PFSK-1 (cell line): ENCODE measurements around the gene ASTE1. TPM values are rescaled to one million over a fixed set of nuclear protein-coding genes. Genes with fewer than 3 reads are reported as not detected.
A peak's percentile ranks its signal among the peaks of the same experiment; 100 is the strongest.

Experiments
- FOXP2 ChIP-seq: optimal IDR thresholded peaks from 2 replicates; pipeline ENCODE3; 2011; ENCODE audit warnings: borderline replicate concordance, control low read depth, inconsistent platforms; ENCODE audit not compliant: insufficient read depth; ENCODE audit errors: extremely low read length, extremely low read depth
- POLR2AphosphoS5 ChIP-seq: IDR thresholded peaks from 2 replicates; pipeline ENCODE4 v1.6.1; 2012; ENCODE audit warnings: low read depth, mild to moderate bottlenecking, control low read depth, low read length, moderate library complexity
- SIN3A ChIP-seq: IDR thresholded peaks from 2 replicates; pipeline ENCODE4 v1.6.1; 2012; ENCODE audit warnings: mild to moderate bottlenecking, low read length, moderate library complexity, borderline replicate concordance; ENCODE audit not compliant: insufficient read depth
- TAF1 ChIP-seq: IDR thresholded peaks from 2 replicates; pipeline ENCODE4 v1.6.1; 2012; ENCODE audit warnings: low read length, control low read depth, borderline replicate concordance; ENCODE audit not compliant: insufficient read depth
- polyA plus RNA-seq: library from polyadenylated mRNA; unstranded; fragments of >200 nt; gene quantifications from one replicate; pipeline ENCODE4 v1.2.1, GENCODE V29; 2012; ENCODE audit warnings: low read depth, missing spikeins; ENCODE audit not compliant: insufficient read length
- TF ChIP-seq, protein P1 (sequence below), 2 experiments: IDR thresholded peaks; 2 replicates each; pipeline versions ENCODE4 v1.6.1 to v1.8.0; 2011 to 2012; ENCODE audit warnings: low read depth in 2 of 2, low read length in 2 of 2, control low read depth in 1 of 2, inconsistent platforms in 1 of 2, mild to moderate bottlenecking in 1 of 2, moderate library complexity in 1 of 2; ENCODE audit not compliant: insufficient read depth in 1 of 2

ASTE1 gene, protein sequence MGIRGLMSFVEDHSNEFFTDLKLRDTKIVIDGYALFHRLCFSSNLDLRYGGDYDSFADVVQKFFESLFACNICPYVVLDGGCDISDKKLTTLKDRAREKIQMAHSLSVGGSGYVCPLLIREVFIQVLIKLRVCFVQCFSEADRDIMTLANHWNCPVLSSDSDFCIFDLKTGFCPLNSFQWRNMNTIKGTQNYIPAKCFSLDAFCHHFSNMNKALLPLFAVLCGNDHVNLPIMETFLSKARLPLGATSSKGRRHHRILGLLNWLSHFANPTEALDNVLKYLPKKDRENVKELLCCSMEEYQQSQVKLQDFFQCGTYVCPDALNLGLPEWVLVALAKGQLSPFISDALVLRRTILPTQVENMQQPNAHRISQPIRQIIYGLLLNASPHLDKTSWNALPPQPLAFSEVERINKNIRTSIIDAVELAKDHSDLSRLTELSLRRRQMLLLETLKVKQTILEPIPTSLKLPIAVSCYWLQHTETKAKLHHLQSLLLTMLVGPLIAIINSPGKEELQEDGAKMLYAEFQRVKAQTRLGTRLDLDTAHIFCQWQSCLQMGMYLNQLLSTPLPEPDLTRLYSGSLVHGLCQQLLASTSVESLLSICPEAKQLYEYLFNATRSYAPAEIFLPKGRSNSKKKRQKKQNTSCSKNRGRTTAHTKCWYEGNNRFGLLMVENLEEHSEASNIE
- polyA plus RNA-seq: 3.0 TPM

DNA sequence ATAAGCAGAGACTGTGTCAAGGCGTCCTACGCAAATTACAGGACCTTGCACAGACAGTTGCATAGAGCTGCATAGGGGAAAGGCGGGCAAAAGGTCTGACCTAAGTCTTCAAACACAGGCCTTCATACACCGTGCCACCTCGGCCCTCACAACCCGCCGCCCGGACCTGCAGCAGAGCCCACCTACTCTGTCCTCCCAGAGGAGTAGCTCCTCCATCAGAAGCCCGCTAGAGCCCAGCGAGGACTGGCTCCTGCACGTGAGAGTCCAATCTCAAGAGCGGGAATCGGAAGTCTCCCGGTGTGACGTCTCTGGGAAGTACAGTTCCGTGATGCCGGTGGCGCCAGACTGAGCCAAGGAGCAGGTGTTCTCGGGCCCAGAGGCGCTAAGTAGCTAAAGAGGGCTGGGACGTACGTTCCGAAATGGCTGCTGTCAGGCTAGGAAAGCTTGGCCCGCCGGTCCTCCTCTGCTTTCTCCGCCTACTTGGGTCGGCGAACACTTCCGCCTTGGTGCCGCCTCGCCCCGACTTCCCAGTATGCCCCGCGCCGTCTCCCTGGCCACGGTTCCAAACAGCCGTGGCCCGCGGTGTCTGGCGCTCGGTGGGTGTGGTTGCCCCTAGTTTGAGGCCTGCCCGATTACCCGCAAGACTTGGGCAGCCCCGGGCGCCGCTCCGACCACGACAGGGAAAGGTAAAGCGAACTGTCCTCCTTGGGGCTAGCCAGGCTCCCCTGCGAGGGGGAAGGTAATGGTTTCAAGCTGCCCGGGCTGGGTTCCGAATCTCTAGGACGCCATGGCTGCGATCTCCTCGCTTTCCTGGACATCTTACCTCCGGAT, at the start of gene ASTE1, which contains the start of gene NEK11:
Gene ASTE1, minus strand, starts transcription at position 505 of the 831 bp plus-strand sequence. CDS start 1,519 bp downstream, outside the sequence.
Gene NEK11, plus strand, starts transcription at position 557 of the 831 bp plus-strand sequence. CDS start 2,832 bp downstream, outside the sequence.
- TF ChIP-seq, protein P1, sequence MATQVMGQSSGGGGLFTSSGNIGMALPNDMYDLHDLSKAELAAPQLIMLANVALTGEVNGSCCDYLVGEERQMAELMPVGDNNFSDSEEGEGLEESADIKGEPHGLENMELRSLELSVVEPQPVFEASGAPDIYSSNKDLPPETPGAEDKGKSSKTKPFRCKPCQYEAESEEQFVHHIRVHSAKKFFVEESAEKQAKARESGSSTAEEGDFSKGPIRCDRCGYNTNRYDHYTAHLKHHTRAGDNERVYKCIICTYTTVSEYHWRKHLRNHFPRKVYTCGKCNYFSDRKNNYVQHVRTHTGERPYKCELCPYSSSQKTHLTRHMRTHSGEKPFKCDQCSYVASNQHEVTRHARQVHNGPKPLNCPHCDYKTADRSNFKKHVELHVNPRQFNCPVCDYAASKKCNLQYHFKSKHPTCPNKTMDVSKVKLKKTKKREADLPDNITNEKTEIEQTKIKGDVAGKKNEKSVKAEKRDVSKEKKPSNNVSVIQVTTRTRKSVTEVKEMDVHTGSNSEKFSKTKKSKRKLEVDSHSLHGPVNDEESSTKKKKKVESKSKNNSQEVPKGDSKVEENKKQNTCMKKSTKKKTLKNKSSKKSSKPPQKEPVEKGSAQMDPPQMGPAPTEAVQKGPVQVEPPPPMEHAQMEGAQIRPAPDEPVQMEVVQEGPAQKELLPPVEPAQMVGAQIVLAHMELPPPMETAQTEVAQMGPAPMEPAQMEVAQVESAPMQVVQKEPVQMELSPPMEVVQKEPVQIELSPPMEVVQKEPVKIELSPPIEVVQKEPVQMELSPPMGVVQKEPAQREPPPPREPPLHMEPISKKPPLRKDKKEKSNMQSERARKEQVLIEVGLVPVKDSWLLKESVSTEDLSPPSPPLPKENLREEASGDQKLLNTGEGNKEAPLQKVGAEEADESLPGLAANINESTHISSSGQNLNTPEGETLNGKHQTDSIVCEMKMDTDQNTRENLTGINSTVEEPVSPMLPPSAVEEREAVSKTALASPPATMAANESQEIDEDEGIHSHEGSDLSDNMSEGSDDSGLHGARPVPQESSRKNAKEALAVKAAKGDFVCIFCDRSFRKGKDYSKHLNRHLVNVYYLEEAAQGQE (IDR thresholded peaks at IDR 0.05; ENCODE audit: insufficient read depth in 1 of 2, low read depth in 2 of 2, low read length in 2 of 2): no peak
- TF ChIP-seq TAF1 (no peak), POLR2AphosphoS5 (no peak), FOXP2 (peak; percentile 43), SIN3A (peak; percentile 93; the same call in 1 of the 2 replicates)

DNA sequence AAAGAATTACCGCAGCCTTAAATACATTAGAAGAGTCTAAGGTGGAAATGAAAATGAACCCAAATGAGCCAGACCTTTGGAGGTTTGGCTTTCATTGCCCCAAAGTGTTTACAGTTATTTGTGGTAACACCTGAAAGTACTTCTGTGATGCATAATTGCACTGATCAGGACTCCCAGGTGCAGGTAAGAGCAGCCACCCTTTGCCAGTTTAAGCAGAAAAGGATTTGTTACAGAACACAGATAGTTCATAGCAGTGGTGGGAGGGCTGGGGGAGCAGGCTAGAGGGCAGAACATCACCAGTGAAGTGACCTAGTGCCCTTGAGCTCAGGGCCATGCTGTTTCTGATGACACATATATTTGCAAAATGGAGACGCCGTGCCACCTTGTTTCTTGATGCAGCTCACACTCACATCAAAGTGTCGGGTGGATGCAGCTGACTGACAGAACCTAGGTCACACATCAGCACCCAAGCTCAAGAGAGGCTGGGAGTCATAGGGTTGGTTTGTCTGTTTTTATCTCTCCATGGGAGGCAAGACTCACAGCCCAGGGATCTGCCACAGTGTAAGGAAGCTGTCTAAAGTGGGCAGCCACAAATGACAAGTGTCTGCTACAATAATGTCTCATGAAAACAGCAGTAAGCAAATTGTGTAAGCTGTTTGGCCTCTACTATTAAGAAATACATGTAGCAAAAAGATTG, 49.2 kb upstream of the ASTE1 start:
- TF ChIP-seq TAF1: no peak
- no peak for TF ChIP-seq SIN3A
- TF ChIP-seq, protein P1 (IDR thresholded peaks at IDR 0.05; ENCODE audit: insufficient read depth in 1 of 2, low read depth in 2 of 2, low read length in 2 of 2): no peak
- TF ChIP-seq POLR2AphosphoS5: no peak

DNA sequence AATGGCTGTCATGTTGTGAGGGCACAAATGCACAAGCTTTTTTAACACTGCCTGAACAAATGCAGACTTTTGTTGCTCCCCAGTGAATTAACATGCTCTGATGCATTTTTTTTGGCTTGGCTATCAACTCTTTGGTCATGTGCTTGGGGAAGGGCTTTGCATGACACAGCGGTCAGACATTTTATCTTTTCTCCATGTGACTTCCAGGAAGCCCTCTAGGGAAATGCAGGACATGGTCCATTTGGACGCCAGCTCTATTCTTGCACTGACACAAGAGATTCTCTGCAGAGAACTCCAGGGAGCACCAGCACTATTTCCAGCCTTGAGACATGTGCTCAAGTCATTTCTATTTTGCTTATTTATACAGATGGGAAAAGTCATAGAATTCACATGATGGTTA, 46.2 kb upstream of the ASTE1 start:
- TF ChIP-seq FOXP2 (no peak), POLR2AphosphoS5 (no peak), TAF1 (no peak), SIN3A (no peak)
- TF ChIP-seq, protein P1 (IDR thresholded peaks at IDR 0.05; ENCODE audit: insufficient read depth in 1 of 2, low read depth in 2 of 2, low read length in 2 of 2): no peak

DNA sequence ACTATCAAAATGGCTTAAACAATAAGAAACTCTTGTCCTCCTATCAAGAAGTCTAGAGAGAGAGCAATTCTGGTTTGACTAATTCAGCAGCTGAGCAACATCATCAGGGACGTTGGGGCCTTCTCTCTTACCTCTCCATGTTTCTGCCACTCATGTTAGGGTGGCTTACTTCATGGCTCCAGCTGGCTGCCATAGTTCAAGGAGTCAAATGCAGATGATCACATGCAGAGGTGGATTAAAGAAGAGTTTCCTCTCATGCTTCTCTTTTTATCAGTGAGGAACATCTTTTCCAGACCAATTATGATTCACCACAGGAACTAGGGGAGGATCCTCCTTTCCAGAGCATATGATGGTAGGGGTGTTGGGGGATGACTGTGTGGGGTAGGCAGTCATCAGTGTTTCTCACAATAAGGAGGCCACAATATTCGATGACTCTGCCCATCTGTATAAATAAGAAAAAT, 45.5 kb upstream of the ASTE1 start:
- TF ChIP-seq, protein P1 (IDR thresholded peaks at IDR 0.05; ENCODE audit: insufficient read depth in 1 of 2, low read depth in 2 of 2, low read length in 2 of 2): no peak
- TF ChIP-seq POLR2AphosphoS5: no peak
- no peak for TF ChIP-seq TAF1
- no peak for TF ChIP-seq SIN3A
- TF ChIP-seq FOXP2: no peak
